GM21423 (cell line): ENCODE measurements around the gene TMCC2.
"Not testable (repeated sequence)": the region's sequence is repeated elsewhere in the genome, so short reads cannot be mapped to it uniquely, and the experiment has no call there.

Experiments used
- ATAC-seq: cut with Tn5 transposase; IDR thresholded peaks from one replicate; pipeline ENCODE4 v1.9.1; 2021; ENCODE audit warnings: mild to moderate bottlenecking, moderate library complexity; ENCODE audit not compliant: unreplicated experiment

TMCC2 gene

GRCh38 chr1:205211839-205212536, 15.8 kb upstream of the TMCC2 start:
- peak; percentile 28 for ATAC-seq

GRCh38 chr1:205214756-205215155, 13.0 kb upstream of the TMCC2 start:
- ATAC-seq, result no peak

GRCh38 chr1:205216588-205216987, 11.2 kb upstream of the TMCC2 start:
- ATAC-seq, result no peak

GRCh38 chr1:205217418-205217817, 10.3 kb upstream of the TMCC2 start:
- ATAC-seq, result no peak

GRCh38 chr1:205220421-205220820, 7.3 kb upstream of the TMCC2 start:
- no peak for ATAC-seq

- no peak for ATAC-seq
Observed at GRCh38 chr1:205224736-205225135, 3.0 kb upstream of the TMCC2 start.

GRCh38 chr1:205225901-205226765, 1.6 kb upstream of the TMCC2 start:
- ATAC-seq, result no peak

GRCh38 chr1:205226868-205227583, 720 bp upstream of the TMCC2 start:
- no peak for ATAC-seq

GRCh38 chr1:205228093-205228521, 361 bp downstream of the TMCC2 start:
- no peak for ATAC-seq

- ATAC-seq, result no peak
Observed at GRCh38 chr1:205229399-205229871, 1.7 kb downstream of the TMCC2 start.

- ATAC-seq, result no peak
Observed at GRCh38 chr1:205229916-205230700, 2.4 kb downstream of the TMCC2 start.

- ATAC-seq, result no peak
Observed at GRCh38 chr1:205230982-205231381, 3.2 kb downstream of the TMCC2 start.

- no peak for ATAC-seq
Observed at GRCh38 chr1:205232127-205232820, 4.5 kb downstream of the TMCC2 start.

- no peak for ATAC-seq
Observed at GRCh38 chr1:205232945-205233397, 5.2 kb downstream of the TMCC2 start.

- not testable (repeated sequence) for ATAC-seq
Observed at GRCh38 chr1:205233986-205234385, 6.2 kb downstream of the TMCC2 start.

GRCh38 chr1:205235951-205236350, 8.2 kb downstream of the TMCC2 start:
- no peak for ATAC-seq

GRCh38 chr1:205236526-205236925, 8.8 kb downstream of the TMCC2 start:
- ATAC-seq, result no peak

- no peak for ATAC-seq
Observed at GRCh38 chr1:205236951-205237475, 9.3 kb downstream of the TMCC2 start.
